ENCODE data around the gene CLPTM1.
"Not testable (repeated sequence)": the region's sequence is repeated elsewhere in the genome, so short reads cannot be mapped to it uniquely, and the experiment has no call there.

The CLPTM1 gene

DNA sequence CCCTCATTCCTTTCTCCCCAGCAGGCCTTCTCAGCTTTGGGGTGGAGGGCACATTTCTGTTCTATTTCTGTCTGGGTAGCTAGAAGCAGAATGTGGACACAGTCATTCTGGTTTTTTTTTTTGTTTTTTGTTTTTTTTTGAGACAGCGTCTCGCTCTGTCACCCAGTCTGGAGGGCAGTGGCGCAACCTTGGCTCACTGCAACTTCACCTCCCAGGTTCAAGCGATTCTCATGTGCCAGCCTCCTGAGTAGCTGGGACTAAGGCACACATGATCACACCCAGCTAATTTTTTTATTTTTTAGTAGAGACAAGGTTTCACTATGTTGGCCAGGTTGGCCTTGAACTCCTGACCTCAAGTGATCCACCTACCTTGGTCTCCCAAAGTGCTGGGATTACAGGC is 20.3 kb downstream of the CLPTM1 start:
- TF ChIP-seq ZNF274 (IDR thresholded peaks at IDR 0.05; ENCODE audit: low read depth, low read length): no peak
- H3K4me3 ChIP-seq (ENCODE audit: low read length): no peak overlapping the region

DNA sequence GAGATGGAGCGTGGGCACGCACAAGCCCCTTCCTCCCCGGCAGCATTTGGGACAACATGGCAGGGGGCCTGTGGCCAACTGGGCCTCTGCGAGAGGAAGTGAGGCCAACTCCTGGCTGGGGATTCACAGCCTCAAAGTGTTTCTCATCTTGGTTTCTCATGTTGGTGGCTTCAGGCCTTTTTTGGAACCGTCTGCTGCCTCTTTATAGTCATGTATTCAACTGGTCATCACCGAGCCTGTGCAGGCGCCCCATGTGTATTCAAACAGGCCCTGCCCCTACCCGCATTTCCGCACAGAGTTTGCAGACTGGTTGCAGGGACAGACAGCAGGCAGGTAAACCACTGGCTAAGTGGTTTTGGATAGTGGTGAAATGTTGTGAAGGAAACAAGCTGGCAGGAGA is 28.8 kb downstream of the CLPTM1 start:
- no peak for TF ChIP-seq ZNF274 (IDR thresholded peaks at IDR 0.05; ENCODE audit: low read depth, low read length)
- no peak overlapping the region for H3K4me3 ChIP-seq (ENCODE audit: low read length)

DNA sequence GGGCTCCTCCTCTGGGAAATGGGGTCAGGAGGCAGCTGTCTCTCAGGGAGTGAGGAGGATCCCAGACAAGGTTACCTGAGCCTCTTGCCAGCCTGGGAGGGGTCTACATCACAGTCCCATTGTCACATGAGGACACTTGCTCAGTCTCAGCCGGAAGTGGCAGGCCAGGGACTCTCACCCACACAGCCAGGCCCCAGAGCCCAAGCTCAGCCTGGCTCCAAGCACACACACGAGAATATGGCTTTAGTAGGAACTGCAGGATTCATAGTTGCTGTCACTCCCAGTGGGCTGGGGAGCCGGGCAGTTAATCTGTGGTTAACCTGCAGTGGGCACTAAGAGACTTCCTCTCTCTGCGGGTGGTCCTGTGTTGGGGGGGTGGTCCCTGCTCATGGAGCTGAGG is 30.3 kb downstream of the CLPTM1 start:
- H3K4me3 ChIP-seq (ENCODE audit: low read length): no peak overlapping the region
- TF ChIP-seq ZNF274 (IDR thresholded peaks at IDR 0.05; ENCODE audit: low read depth, low read length): no peak

DNA sequence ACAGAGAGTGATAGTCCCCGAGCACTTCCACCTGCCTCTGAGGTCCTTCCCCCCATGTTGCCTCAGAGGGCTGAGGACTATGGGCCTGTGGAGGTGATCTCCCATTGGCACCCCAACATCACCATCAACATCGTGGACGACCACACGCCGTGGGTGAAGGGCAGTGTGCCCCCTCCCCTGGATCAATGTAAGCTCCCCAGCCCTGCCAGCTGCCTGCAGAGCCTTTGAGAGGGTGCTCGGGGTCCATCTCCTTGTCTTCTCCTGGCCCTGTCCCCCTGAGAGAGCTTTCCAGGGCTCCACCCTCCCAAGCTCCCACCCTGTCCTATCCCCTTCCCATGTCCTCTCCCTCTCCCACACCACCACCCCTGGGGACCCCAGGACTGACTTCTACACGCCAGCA is 31.2 kb downstream of the CLPTM1 start:
- no peak for TF ChIP-seq ZNF274 (IDR thresholded peaks at IDR 0.05; ENCODE audit: low read depth, low read length)
- no peak overlapping the region for H3K4me3 ChIP-seq (ENCODE audit: low read length)

DNA sequence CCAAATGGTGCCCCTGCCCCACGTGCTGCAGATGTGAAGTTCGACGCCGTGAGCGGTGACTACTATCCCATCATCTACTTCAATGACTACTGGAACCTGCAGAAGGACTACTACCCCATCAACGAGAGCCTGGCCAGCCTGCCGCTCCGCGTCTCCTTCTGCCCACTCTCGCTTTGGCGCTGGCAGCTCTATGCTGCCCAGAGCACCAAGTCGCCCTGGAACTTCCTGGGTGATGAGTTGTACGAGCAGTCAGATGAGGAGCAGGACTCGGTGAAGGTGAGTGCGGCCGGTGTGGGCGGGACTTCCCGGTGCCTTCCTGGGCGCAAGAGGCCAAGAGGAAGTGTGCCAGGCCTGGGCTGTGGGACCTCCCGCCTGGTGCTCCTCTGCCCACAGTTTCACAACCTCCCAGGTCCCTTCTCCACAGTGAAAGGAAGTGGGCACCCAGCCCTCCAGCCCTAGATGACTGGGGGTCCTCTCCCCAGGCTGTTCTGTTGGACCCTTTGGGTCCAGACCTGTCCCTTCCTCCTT is 32.0 kb downstream of the CLPTM1 start:
- no peak for TF ChIP-seq ZNF274 (IDR thresholded peaks at IDR 0.05; ENCODE audit: low read depth, low read length)

DNA sequence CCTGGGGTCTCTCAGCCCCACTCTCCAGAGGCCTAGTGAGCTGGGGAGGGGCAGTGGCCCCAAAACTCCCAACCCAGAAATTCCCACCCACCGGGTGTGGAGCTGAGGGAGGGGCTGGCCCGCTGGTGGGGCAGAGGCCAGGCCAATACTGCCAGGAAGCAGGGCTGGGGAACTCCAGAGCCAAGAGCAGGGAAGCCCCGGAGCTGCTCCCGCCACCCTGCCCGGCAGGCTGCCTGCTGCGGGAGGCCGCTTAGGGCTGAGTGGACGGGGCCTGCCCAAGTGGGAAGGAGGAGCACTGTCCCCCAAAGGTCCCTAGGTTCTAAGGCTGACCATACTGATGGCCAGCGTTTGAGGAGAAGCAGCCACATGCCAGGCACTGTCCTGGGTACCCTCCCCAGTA is 33.1 kb downstream of the CLPTM1 start:
- H3K4me3 ChIP-seq (ENCODE audit: low read length): no peak overlapping the region

More for the DNA sequence above, 32.0 kb downstream of the CLPTM1 start:
- H3K4me3 ChIP-seq (ENCODE audit: low read length): no peak overlapping the region

DNA sequence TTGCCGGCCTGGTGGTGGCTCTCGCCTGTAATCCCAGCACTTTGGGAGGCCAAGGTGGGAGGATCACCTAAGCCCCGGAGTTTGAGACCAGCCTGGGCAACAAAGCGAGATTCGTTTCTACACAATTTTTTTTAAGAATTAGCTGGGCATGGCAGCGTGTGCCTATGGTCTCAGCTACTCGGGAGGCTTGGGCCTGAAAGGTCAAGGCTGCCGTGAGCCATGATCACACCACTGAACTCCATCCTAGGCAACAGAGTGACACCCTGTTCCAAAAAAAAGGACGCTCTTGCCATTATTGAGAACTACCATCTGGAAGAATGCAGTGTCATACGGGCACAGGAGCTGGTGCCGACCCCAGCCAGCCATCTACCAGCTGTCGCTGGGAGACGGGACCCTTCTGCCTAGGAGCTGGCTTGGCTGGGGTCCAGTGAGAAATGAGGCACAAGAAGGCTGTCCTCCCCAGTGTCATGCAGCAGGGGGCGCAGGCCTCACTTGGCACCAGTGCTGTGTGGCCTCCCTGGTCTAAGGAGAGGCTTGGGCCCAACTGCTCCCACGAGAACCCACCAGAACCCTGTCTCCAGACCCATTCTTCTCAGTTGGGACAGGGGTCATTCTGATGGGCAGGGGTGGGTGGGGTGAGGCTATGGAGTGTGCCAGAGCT is 33.8 kb downstream of the CLPTM1 start:
- no peak overlapping the region for H3K4me3 ChIP-seq (ENCODE audit: low read length)
- TF ChIP-seq ZNF274 (IDR thresholded peaks at IDR 0.05; ENCODE audit: low read depth, low read length): no peak

More for the DNA sequence above, 33.1 kb downstream of the CLPTM1 start:
- no peak for TF ChIP-seq ZNF274 (IDR thresholded peaks at IDR 0.05; ENCODE audit: low read depth, low read length)

DNA sequence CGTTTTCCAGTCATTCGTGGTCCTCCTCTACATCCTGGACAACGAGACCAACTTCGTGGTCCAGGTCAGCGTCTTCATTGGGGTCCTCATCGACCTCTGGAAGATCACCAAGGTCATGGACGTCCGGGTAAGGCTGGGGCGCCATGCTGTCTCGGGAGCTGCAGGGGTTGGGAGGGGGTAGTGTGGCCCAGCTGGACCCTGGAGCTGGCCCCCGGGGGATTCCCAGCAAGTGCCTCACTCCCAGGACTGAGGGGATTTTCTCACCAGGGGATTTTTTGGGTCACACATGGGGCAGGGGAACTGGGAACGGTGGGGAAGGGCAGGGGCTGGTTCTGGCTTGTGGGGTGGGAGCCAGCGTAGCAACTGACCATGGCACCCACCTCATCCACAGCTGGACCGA is 35.3 kb downstream of the CLPTM1 start:
- H3K4me3 ChIP-seq (ENCODE audit: low read length): no peak overlapping the region
- TF ChIP-seq ZNF274 (IDR thresholded peaks at IDR 0.05; ENCODE audit: low read depth, low read length): no peak

DNA sequence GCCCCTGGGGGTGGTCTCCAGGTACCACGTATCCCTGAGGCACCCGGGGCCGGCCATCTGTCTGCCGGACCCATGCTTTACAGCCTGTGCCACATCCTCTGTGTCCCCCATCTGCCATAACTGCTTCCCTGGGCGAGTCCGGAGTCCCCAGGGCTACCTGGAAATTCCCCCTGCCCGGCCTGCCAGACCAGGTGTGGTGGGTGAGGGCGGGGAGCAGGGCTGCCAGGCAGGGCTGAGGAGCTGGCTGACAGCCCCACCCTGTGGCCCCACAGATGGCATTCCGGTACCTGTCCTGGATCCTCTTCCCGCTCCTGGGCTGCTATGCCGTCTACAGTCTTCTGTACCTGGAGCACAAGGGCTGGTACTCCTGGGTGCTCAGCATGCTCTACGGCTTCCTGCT is 35.8 kb downstream of the CLPTM1 start:
- no peak overlapping the region for H3K4me3 ChIP-seq (ENCODE audit: low read length)
- TF ChIP-seq ZNF274 (IDR thresholded peaks at IDR 0.05; ENCODE audit: low read depth, low read length): no peak

DNA sequence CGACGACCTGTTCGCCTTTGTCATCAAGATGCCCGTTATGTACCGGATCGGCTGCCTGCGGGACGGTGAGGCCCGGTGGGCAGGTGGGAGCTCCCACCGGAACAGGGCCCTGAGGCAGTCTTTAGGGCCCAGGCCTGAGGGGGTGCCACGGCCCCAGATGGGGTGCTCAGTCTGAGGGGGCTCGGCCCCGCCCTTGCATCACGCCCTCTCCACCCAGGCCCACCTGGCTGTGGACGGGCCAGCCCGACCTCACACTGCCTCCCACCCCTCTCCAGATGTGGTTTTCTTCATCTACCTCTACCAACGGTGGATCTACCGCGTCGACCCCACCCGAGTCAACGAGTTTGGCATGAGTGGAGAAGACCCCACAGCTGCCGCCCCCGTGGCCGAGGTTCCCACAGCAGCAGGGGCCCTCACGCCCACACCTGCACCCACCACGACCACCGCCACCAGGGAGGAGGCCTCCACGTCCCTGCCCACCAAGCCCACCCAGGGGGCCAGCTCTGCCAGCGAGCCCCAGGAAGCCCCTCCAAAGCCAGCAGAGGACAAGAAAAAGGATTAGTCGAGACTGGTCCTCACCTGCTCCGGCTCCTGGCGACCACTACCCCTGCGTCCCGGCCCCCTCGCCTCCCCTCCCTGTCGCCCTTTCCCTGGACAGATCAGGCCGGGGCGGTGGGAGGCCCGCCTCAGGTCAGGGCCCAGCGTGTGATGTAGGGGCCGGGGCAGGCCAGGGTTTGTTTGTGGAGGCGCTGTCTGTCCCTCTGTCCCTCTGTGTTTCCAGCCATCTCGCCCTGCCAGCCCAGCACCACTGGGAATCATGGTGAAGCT is 37.4 kb downstream of the CLPTM1 start:
- no peak for TF ChIP-seq ZNF274 (IDR thresholded peaks at IDR 0.05; ENCODE audit: low read depth, low read length)
- no peak overlapping the region for H3K4me3 ChIP-seq (ENCODE audit: low read length)

DNA sequence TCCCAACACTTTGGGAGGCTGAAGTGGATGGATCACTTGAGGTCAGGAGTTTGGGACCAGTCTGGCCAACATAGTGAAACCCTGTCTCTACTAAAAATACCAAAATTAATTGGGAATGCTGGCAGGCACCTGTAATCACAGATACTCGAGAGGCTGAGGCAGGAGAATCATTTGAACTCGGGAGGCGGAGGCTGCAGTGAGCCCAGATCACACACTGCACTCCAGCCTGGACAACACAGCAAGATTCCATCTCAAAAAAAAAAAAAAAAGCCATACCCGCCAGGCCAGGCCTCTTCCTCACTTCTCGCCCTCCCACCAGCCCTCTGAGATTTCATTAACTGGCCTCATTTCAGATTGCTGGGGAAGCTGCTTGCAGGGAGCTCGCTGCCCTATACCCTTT is 38.3 kb downstream of the CLPTM1 start:
- H3K4me3 ChIP-seq (ENCODE audit: low read length): no peak overlapping the region
- TF ChIP-seq ZNF274 (IDR thresholded peaks at IDR 0.05; ENCODE audit: low read depth, low read length): no peak

DNA sequence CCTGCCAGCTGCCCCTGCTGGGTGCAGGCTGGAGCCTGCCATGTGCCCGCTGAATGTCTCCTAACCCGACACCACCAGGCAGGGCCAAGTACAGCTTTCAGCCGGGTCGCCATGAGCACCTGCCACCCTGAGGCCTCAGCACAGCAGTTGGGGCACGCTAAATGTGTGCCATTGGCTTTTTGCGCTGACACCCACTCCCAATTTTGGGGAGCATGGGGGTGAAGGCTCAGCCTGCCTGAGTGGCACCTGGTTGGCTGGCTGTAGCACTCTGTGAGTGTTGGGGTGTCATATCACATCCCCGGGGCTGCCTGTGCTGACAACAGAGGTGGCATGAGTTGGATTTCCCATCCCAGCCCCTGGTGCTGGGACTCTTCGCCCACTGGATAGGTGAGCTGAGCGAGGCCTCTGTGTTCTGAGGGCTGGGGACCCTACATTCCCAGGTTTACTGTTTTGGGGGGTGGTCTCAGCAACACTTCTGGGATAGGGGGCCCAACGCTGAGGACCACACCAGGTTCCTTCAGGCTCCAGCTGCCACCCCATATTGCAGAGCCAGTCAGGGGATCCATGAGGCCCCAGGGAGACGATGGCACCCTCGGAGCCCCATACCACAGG is 38.9 kb downstream of the CLPTM1 start:
- no peak overlapping the region for H3K4me3 ChIP-seq (ENCODE audit: low read length)
- no peak for TF ChIP-seq ZNF274 (IDR thresholded peaks at IDR 0.05; ENCODE audit: low read depth, low read length)

DNA sequence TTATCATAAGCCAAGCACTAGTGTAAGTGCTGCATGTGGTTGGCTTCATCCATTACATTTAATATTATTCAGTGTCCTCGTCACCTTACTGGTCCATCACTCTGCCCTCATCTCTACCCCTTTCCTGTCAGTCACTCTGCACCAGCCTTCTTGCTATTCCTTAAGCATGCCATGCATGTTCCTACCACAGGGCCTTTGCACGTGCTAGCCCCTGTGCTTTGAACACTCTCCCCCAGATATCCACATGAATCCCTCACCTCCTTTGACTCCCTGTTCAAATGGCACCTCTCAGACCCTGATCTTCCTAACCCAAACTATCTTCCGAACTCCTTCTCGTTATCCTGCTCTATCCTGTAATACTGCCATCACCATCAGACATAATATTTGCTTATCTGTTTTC is 42.8 kb downstream of the CLPTM1 start:
- no peak overlapping the region for H3K4me3 ChIP-seq (ENCODE audit: low read length)
- TF ChIP-seq ZNF274 (IDR thresholded peaks at IDR 0.05; ENCODE audit: low read depth, low read length): no peak

DNA sequence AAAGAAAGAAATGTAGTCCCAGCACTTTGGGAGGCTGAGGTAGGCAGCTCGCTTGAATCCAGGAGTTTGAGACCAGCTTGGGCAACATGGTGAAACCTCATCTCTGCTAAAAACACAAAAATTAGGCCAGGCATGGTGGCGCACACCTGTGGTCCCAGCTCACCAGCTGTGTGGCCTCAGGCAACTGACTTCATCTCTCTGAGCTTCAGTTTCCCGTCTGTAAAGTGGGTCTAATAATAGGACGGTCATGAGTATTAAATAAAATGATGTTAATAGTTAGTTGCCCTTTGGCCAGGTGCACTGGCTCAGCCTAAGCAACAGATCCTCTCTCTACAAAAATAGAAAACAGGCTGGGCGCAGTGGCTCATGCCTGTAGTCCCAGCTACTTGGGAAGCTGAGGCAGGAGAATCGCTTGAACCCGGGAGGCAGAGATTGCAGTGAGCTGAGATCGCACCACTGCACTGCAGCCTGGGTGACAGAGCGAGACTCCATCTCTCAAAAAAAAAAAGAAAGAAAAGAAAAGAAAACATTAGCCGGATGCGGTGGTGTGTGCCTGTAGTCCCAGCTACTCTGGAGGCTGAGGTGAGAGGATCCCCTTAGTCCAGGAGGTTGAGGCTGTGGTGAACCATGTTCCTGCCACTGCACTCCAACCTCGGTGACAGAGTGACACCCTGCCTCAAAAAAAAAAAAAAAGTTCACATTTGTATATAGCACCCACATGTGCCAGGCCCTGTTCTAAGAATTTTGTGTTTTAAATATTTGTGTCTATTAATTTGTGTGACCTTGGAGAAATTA is 44.1 kb downstream of the CLPTM1 start:
- H3K4me3 ChIP-seq (ENCODE audit: low read length): not testable (repeated sequence)

DNA sequence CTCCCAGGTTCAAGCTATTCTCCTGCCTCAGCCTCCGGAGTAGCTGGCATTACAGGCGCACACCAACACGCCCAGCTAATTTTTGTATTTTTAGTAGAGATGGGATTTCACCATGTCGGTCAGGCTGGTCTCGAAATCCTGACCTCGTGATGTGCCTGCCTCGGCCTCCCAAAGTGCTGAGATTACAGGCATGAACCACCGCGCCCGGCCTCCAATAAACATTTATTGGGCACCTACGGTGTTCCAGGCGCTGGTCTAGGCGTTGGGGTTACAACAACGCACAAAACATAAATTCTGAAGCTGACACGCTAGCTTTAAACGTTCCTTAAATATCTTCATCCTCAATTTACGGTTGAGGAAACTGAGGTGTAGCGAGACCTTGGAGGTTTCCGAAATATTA is 45.5 kb downstream of the CLPTM1 start:
- H3K4me3 ChIP-seq (ENCODE audit: low read length): peak overlapping the region; percentile 61; the same call in 1 of the 2 replicates
